GM21737 (cell line): ENCODE results near the gene AGPAT1.
"Not testable (repeated sequence)": the region's sequence is repeated elsewhere in the genome, so short reads cannot be mapped to it uniquely, and the experiment has no call there.

Source experiments
- ATAC-seq: cut with Tn5 transposase; IDR thresholded peaks from one replicate; pipeline ENCODE4 v1.9.1; 2021; ENCODE audit warnings: mild to moderate bottlenecking, moderate library complexity; ENCODE audit not compliant: unreplicated experiment

Gene AGPAT1

GRCh38 chr6:32151181-32151862, 24.6 kb downstream of the AGPAT1 start:
- ATAC-seq, result no peak

- ATAC-seq, result no peak
Measured at GRCh38 chr6:32149932-32150870, 25.7 kb downstream of the AGPAT1 start.

GRCh38 chr6:32149092-32149755, 26.7 kb downstream of the AGPAT1 start:
- ATAC-seq, result no peak

GRCh38 chr6:32148289-32149091, 27.4 kb downstream of the AGPAT1 start:
- ATAC-seq, result no peak

GRCh38 chr6:32147401-32148132, 28.3 kb downstream of the AGPAT1 start:
- no peak for ATAC-seq

- no peak for ATAC-seq
Measured at GRCh38 chr6:32146687-32147086, 29.2 kb downstream of the AGPAT1 start.

GRCh38 chr6:32146287-32146686, 29.6 kb downstream of the AGPAT1 start:
- no peak for ATAC-seq

GRCh38 chr6:32144238-32144637, 31.6 kb downstream of the AGPAT1 start:
- not testable (repeated sequence) for ATAC-seq

- no peak for ATAC-seq
Measured at GRCh38 chr6:32140420-32141046, 35.4 kb downstream of the AGPAT1 start.

- ATAC-seq, result no peak
Measured at GRCh38 chr6:32139590-32139989, 36.3 kb downstream of the AGPAT1 start.

GRCh38 chr6:32137454-32137853, 38.4 kb downstream of the AGPAT1 start:
- ATAC-seq, result no peak

GRCh38 chr6:32133786-32134185, 42.1 kb downstream of the AGPAT1 start:
- ATAC-seq, result no peak

GRCh38 chr6:32132110-32132509, 43.8 kb downstream of the AGPAT1 start:
- ATAC-seq, result no peak

- ATAC-seq, result no peak
Measured at GRCh38 chr6:32131439-32131948, 44.4 kb downstream of the AGPAT1 start.

- ATAC-seq, result peak; percentile 4
Measured at GRCh38 chr6:32129297-32130088, 46.4 kb downstream of the AGPAT1 start.

GRCh38 chr6:32128751-32129296, 47.1 kb downstream of the AGPAT1 start:
- no peak for ATAC-seq

- ATAC-seq, result peak; percentile 78
Measured at GRCh38 chr6:32127717-32128592, 47.9 kb downstream of the AGPAT1 start, which contains the start of gene ATF6B. TSS of gene ATF6B (minus strand) at chr6:32128246. CDS start at chr6:32128207, 39 bp downstream.
